Loucy (cell line): Measurements from ENCODE around the gene TTI1.
"Not testable (repeated sequence)": the region's sequence is repeated elsewhere in the genome, so short reads cannot be mapped to it uniquely, and the experiment has no call there.

Experiments used
- H2AFZ ChIP-seq: fragments of 200-600 bp; sonication (generic); 2 replicates; pipeline ENCODE4 v1.6.0; 2016; ENCODE audit warnings: antibody characterized with exemption, mild to moderate bottlenecking, low read length, moderate library complexity
- H3F3A ChIP-seq: fragments of 200-600 bp; 2 replicates; pipeline ENCODE4 v1.6.0; 2016; ENCODE audit warnings: antibody characterized with exemption, low read depth, mild to moderate bottlenecking
- H3K27me3 ChIP-seq: fragments of 200-600 bp; sonication (generic); 2 replicates; pipeline ENCODE4 v1.6.1; 2014; ENCODE audit warnings: low read length, mild to moderate bottlenecking; ENCODE audit not compliant: insufficient read depth, poor library complexity, severe bottlenecking
- H3K36me3 ChIP-seq: fragments of 200-600 bp; sonication (generic); 2 replicates; pipeline ENCODE4 v1.6.1; 2016; ENCODE audit warnings: low read length; ENCODE audit not compliant: insufficient read depth
- H3K4me1 ChIP-seq: fragments of 200-600 bp; sonication (generic); 2 replicates; pipeline ENCODE4 v1.5.1; 2014; ENCODE audit warnings: low read length, mild to moderate bottlenecking; ENCODE audit not compliant: insufficient read depth, poor library complexity, severe bottlenecking
- H3K4me2 ChIP-seq: fragments of 200-600 bp; sonication (generic); 2 replicates; pipeline ENCODE4 v1.6.0; 2014; ENCODE audit warnings: antibody characterized with exemption, low read length, low read depth, mild to moderate bottlenecking; ENCODE audit not compliant: poor library complexity, severe bottlenecking
- H3K4me3 ChIP-seq: fragments of 200-600 bp; sonication (generic); 2 replicates; pipeline ENCODE4 v1.5.1; 2014; ENCODE audit warnings: low read length, mild to moderate bottlenecking, mixed read lengths; ENCODE audit not compliant: poor library complexity, severe bottlenecking
- H3K79me2 ChIP-seq: fragments of 200-600 bp; sonication (generic); 2 replicates; pipeline ENCODE4 v1.6.1; 2014; ENCODE audit warnings: low read length; ENCODE audit not compliant: insufficient read depth
- H3K9ac ChIP-seq: fragments of 200-600 bp; sonication (generic); 2 replicates; pipeline ENCODE4 v1.6.0; 2014; ENCODE audit warnings: mild to moderate bottlenecking, low read depth, low read length, moderate library complexity; ENCODE audit not compliant: poor library complexity, severe bottlenecking
- H3K9me2 ChIP-seq: fragments of 200-600 bp; sonication (generic); replicated peaks from 2 replicates; pipeline ENCODE4 v1.6.1; 2016; ENCODE audit warnings: low read depth, low read length, mixed read lengths
- H3K9me3 ChIP-seq: fragments of 200-600 bp; sonication (generic); 2 replicates; pipeline ENCODE4 v1.6.1; 2014; ENCODE audit warnings: mild to moderate bottlenecking, antibody characterized with exemption, low read length, low read depth; ENCODE audit not compliant: insufficient read depth
- H4K20me1 ChIP-seq: fragments of 200-600 bp; sonication (generic); 2 replicates; pipeline ENCODE4 v1.6.0; 2014; ENCODE audit warnings: antibody characterized with exemption, low read length, mild to moderate bottlenecking; ENCODE audit not compliant: insufficient read depth, poor library complexity, severe bottlenecking
- CTCF ChIP-seq: fragments of 200-600 bp; sonication (generic); conservative IDR thresholded peaks from 2 replicates; pipeline ENCODE4 v1.5.1; 2014; ENCODE audit warnings: mild to moderate bottlenecking, antibody characterized with exemption, low read length
- EZH2phosphoT487 ChIP-seq: fragments of 200-600 bp; IDR thresholded peaks from 2 replicates; pipeline ENCODE4 v1.6.1; 2018; ENCODE audit warnings: antibody characterized with exemption, mild to moderate bottlenecking, moderate library complexity, borderline replicate concordance

Gene TTI1

GRCh38 chr20:38013887-38014286, 19.4 kb downstream of the TTI1 start:
- H3K4me2 ChIP-seq: no peak overlapping the region
- no peak overlapping the region for H3K9ac ChIP-seq
- H2AFZ ChIP-seq: no peak overlapping the region
- H3K9me2 ChIP-seq: no peaks in the 10 kb centered on the region
- H3F3A ChIP-seq: no peaks in the 10 kb centered on the region
- no peaks in the 10 kb centered on the region for H3K27me3 ChIP-seq
- peaks cover 24% of the 10 kb centered on the region for H3K79me2 ChIP-seq
- no peak overlapping the region for H3K4me3 ChIP-seq
- H4K20me1 ChIP-seq: no peaks in the 10 kb centered on the region
- TF ChIP-seq EZH2phosphoT487 (no peak), CTCF (no peak)
- peaks cover 74% of the 10 kb centered on the region for H3K36me3 ChIP-seq
- peaks cover 14% of the 10 kb centered on the region; the same call in 1 of the 2 replicates for H3K9me3 ChIP-seq
- no peaks in the 10 kb centered on the region for H3K4me1 ChIP-seq

- Histone ChIP-seq H3K4me3 (no peak overlapping the region), H3K9me3 (no peaks in the 10 kb centered on the region), H3F3A (no peaks in the 10 kb centered on the region), H3K36me3 (peaks cover 69% of the 10 kb centered on the region; the same call in 1 of the 2 replicates), H2AFZ (no peak overlapping the region), H3K9ac (no peak overlapping the region), H3K27me3 (no peaks in the 10 kb centered on the region), H3K4me2 (no peak overlapping the region), H3K4me1 (no peaks in the 10 kb centered on the region), H3K9me2 (no peaks in the 10 kb centered on the region), H3K79me2 (peaks cover 16% of the 10 kb centered on the region), H4K20me1 (no peaks in the 10 kb centered on the region)
- TF ChIP-seq EZH2phosphoT487 (no peak), CTCF (no peak)
These were observed 20.9 kb downstream of the TTI1 start for GRCh38 chr20:38012332-38012731.

GRCh38 chr20:38011696-38012095, 21.6 kb downstream of the TTI1 start:
- H3K9me2 ChIP-seq: no peaks in the 10 kb centered on the region
- H3K79me2 ChIP-seq: peaks cover 10% of the 10 kb centered on the region
- H4K20me1 ChIP-seq: no peaks in the 10 kb centered on the region
- H3K4me1 ChIP-seq: no peaks in the 10 kb centered on the region
- no peak overlapping the region for H3K9ac ChIP-seq
- TF ChIP-seq CTCF: no peak
- no peak for TF ChIP-seq EZH2phosphoT487
- no peak overlapping the region for H3K4me3 ChIP-seq
- no peaks in the 10 kb centered on the region for H3K9me3 ChIP-seq
- H3F3A ChIP-seq: no peaks in the 10 kb centered on the region
- peaks cover 62% of the 10 kb centered on the region; the same call in 1 of the 2 replicates for H3K36me3 ChIP-seq
- no peaks in the 10 kb centered on the region for H3K27me3 ChIP-seq
- H3K4me2 ChIP-seq: no peak overlapping the region
- no peak overlapping the region for H2AFZ ChIP-seq

- peaks cover 61% of the 10 kb centered on the region; the same call in 1 of the 2 replicates for H3K36me3 ChIP-seq
- H3K4me2 ChIP-seq, H3K9me2 ChIP-seq, H3K27me3 ChIP-seq, H3K9ac ChIP-seq, H3F3A ChIP-seq, H3K79me2 ChIP-seq, H4K20me1 ChIP-seq, H3K9me3 ChIP-seq, H2AFZ ChIP-seq, H3K4me1 ChIP-seq, H3K4me3 ChIP-seq: not testable (repeated sequence)
These were observed 23.8 kb downstream of the TTI1 start for GRCh38 chr20:38009416-38009815.
